Panc1 (cell line): ENCODE results near the gene CPSF6.

Experiments
- CTCF ChIP-seq: fragments of 450-650 bp; IDR thresholded peaks from 2 replicates; pipeline ENCODE4 v1.5.1; 2017; ENCODE audit warnings: mild to moderate bottlenecking
- POLR2AphosphoS5 ChIP-seq: IDR thresholded peaks from 2 replicates; pipeline ENCODE4 v1.6.1; 2012; ENCODE audit warnings: mild to moderate bottlenecking, low read depth, low read length, moderate library complexity

GRCh38 chr12:69272511-69272910 lies 33.1 kb downstream of the CPSF6 start:
- no peak for TF ChIP-seq CTCF
- no peak for TF ChIP-seq POLR2AphosphoS5
